SK-N-SH (cell line): ENCODE data around the gene B3GALT4. TPM values are rescaled to one million over a fixed set of nuclear protein-coding genes. Genes with fewer than 3 reads are reported as not detected.

Experiments
- CTCF ChIA-PET: fragments of 300-600, 350-600 bp; formaldehyde crosslinking; extraction: SDS; loops from one replicate; lab custom pipeline; 2021; lab: Yijun Ruan, JAX
- POLR2A ChIA-PET: fragments of 350-600 bp; sonication (Branson Sonifier 250); formaldehyde crosslinking; extraction: SDS; loops from one replicate; lab custom pipeline; 2020; ENCODE audit warnings: antibody characterized with exemption, inconsistent platforms; lab: Yijun Ruan, JAX
- DNase-seq: peaks from one replicate; pipeline ENCODE4 v3.0.0; 2012
- H2AFZ ChIP-seq: fragments of 200-600 bp; sonication (generic); 2 replicates; pipeline ENCODE4 v1.8.1; 2016; ENCODE audit warnings: antibody characterized with exemption, mild to moderate bottlenecking, low read depth
- H3F3A ChIP-seq: fragments of 200-600 bp; sonication (generic); replicated peaks from 2 replicates; pipeline ENCODE3; 2016; ENCODE audit warnings: antibody characterized with exemption, mild to moderate bottlenecking; ENCODE audit not compliant: insufficient read depth
- H3K27ac ChIP-seq, 2 experiments: fragments of 200-500 bp in 1 of 2; fragments of 200-600 bp in 1 of 2; sonication (Bioruptor generic) in 1 of 2; sonication (generic), shearing (Covaris generic) in 1 of 2; 2 replicates each; pipeline versions ENCODE4 v1.5.1 to v1.6.1; 2014 to 2016; ENCODE audit warnings: low read depth in 2 of 2, inconsistent platforms in 1 of 2, low read length in 1 of 2, mild to moderate bottlenecking in 1 of 2, mixed read lengths in 1 of 2
- H3K27me3 ChIP-seq: fragments of 200-600 bp; sonication (generic), shearing (Covaris generic); 2 replicates; pipeline ENCODE4 v1.6.1; 2016; ENCODE audit warnings: mixed run types; ENCODE audit not compliant: insufficient read depth
- H3K36me3 ChIP-seq, 2 experiments: fragments of 200-500 bp in 1 of 2; fragments of 200-600 bp in 1 of 2; sonication (Bioruptor generic) in 1 of 2; sonication (generic) in 1 of 2; replicated peaks in 1 of 2; 2 replicates each; pipeline versions ENCODE3 to v1.5.1; 2014 to 2016; ENCODE audit warnings: low read length in 1 of 2, mild to moderate bottlenecking in 1 of 2; ENCODE audit not compliant: insufficient read depth in 2 of 2, control insufficient read depth in 1 of 2
- H3K4me1 ChIP-seq, 2 experiments: fragments of 200-500 bp in 1 of 2; fragments of 200-600 bp in 1 of 2; sonication (Bioruptor generic) in 1 of 2; sonication (generic), shearing (Covaris generic) in 1 of 2; 2 replicates each; pipeline versions ENCODE4 v1.5.1 to v1.6.1; 2014 to 2016; ENCODE audit warnings: low read depth in 1 of 2, low read length in 1 of 2, mixed run types in 1 of 2; ENCODE audit not compliant: insufficient read depth in 2 of 2, control insufficient read depth in 1 of 2
- H3K4me2 ChIP-seq: fragments of 200-600 bp; sonication (generic), shearing (Covaris generic); 2 replicates; pipeline ENCODE4 v1.6.1; 2017; ENCODE audit warnings: mixed run types
- H3K4me3 ChIP-seq, 2 experiments: fragments of 200-500 bp in 1 of 2; fragments of 200-600 bp in 1 of 2; sonication (Bioruptor generic) in 1 of 2; sonication (generic), shearing (Covaris generic) in 1 of 2; 2 replicates each; pipeline versions ENCODE4 v1.5.1 to v1.8.1; 2014 to 2016; ENCODE audit warnings: low read depth in 2 of 2, inconsistent platforms in 1 of 2, low read length in 1 of 2, mild to moderate bottlenecking in 1 of 2, mixed read lengths in 1 of 2, moderate library complexity in 1 of 2
- H3K79me2 ChIP-seq: fragments of 200-600 bp; sonication (generic); 2 replicates; pipeline ENCODE4 v1.8.1; 2017; ENCODE audit warnings: mild to moderate bottlenecking; ENCODE audit not compliant: insufficient read depth
- H3K9ac ChIP-seq: fragments of 200-600 bp; sonication (generic); 2 replicates; pipeline ENCODE4 v1.6.1; 2017; ENCODE audit warnings: mixed run types
- H3K9me2 ChIP-seq: fragments of 200-600 bp; sonication (generic); 2 replicates; pipeline ENCODE4 v1.6.1; 2017; ENCODE audit warnings: mixed run types
- H3K9me3 ChIP-seq: fragments of 200-600 bp; sonication (generic); 2 replicates; pipeline ENCODE4 v1.6.1; 2017; ENCODE audit warnings: mixed run types, mild to moderate bottlenecking, moderate library complexity
- H4K20me1 ChIP-seq: fragments of 200-600 bp; sonication (generic); 2 replicates; pipeline ENCODE4 v1.6.1; 2017; ENCODE audit warnings: mild to moderate bottlenecking, mixed run types; ENCODE audit not compliant: insufficient read depth
- CHD2 ChIP-seq: fragments of 150-350 bp; IDR thresholded peaks from 2 replicates; pipeline ENCODE4 v1.6.1; 2018; ENCODE audit warnings: low read length; ENCODE audit not compliant: partially characterized antibody
- ELF1 ChIP-seq: IDR thresholded peaks from 2 replicates; pipeline ENCODE4 v1.4.0; 2012
- EZH2phosphoT487 ChIP-seq: fragments of 200-600 bp; sonication (generic); IDR thresholded peaks from 2 replicates; pipeline ENCODE4 v1.6.1; 2017; ENCODE audit warnings: low read depth, mixed run types, mild to moderate bottlenecking, antibody characterized with exemption, moderate library complexity, borderline replicate concordance
- MXI1 ChIP-seq: IDR thresholded peaks from 2 replicates; pipeline ENCODE4 v1.6.1; 2012; ENCODE audit warnings: mild to moderate bottlenecking, low read depth, low read length, improper control_type of control experiment
- NFIC ChIP-seq: IDR thresholded peaks from 2 replicates; pipeline ENCODE4 v1.4.0; 2012; ENCODE audit warnings: borderline replicate concordance
- RCOR1 ChIP-seq: fragments of 150-350 bp; IDR thresholded peaks from 2 replicates; pipeline ENCODE4 v1.6.1; 2017; ENCODE audit warnings: antibody characterized with exemption, low read length
- RFX5 ChIP-seq: IDR thresholded peaks from 2 replicates; pipeline ENCODE4 v1.6.1; 2012; ENCODE audit warnings: mild to moderate bottlenecking, improper control_type of control experiment, low read length
- RXRA ChIP-seq: IDR thresholded peaks from 2 replicates; pipeline ENCODE4 v1.4.0; 2012; ENCODE audit warnings: low read depth, mild to moderate bottlenecking, borderline replicate concordance
- SMC3 ChIP-seq: IDR thresholded peaks from 2 replicates; pipeline ENCODE4 v1.6.1; 2012; ENCODE audit warnings: low read depth, low read length, improper control_type of control experiment
- TAF1 ChIP-seq: IDR thresholded peaks from 2 replicates; pipeline ENCODE4 v1.6.1; 2012; ENCODE audit warnings: low read depth, mild to moderate bottlenecking, low read length, moderate library complexity, borderline replicate concordance
- ZBTB33 ChIP-seq: IDR thresholded peaks from 2 replicates; pipeline ENCODE4 v1.4.0; 2012; ENCODE audit warnings: low read depth, borderline replicate concordance
- WGBS: methylation state at CpG from one replicate; pipeline ENCODE4 v1.1.6; 2017; ENCODE audit warnings: low lambda C conversion rate; 5-methylcytosine and 5-hydroxymethylcytosine counted together
- polyA plus RNA-seq, 3 experiments: library from polyadenylated mRNA; depleted of rRNA; stranded (reverse); fragments of >200 nt; gene quantifications; 2 replicates each; pipeline ENCODE4 v1.2.3, GENCODE V29; 2012

Gene B3GALT4
- polyA plus RNA-seq, 1 of the 3 experiments (the other 2 are of a cell fraction): 0.56 TPM

GRCh38 chr6:33264015-33264414, 12.9 kb upstream of the B3GALT4 start:
- CTCF ChIA-PET: interaction anchor here (1.1 to 2.6 kb wide), 2 partner anchors 8 to 15 kb away, joined by 5 to 18 read pairs; partner anchors contain the start of genes RPS18 and VPS52
- H3K9me2 ChIP-seq: no peaks in the 10 kb centered on the region
- TF ChIP-seq ZBTB33: no peak
- no peak for TF ChIP-seq RFX5
- TF ChIP-seq RXRA: no peak
- no peak for TF ChIP-seq NFIC
- TF ChIP-seq ELF1: no peak
- TF ChIP-seq, all 33 proteins: peak for 0
- Histone ChIP-seq H3K4me1 (no peaks in the 10 kb centered on the region; a peak in 1 of 4 replicates), H4K20me1 (no peaks in the 10 kb centered on the region), H3K27me3 (no peaks in the 10 kb centered on the region), H3K9me3 (no peaks in the 10 kb centered on the region), H3K79me2 (peaks cover 6% of the 10 kb centered on the region; the same call in 1 of the 2 replicates), H3K36me3 (peaks cover 44 to 48% of the 10 kb centered on the region in 2 experiments), H3K9ac (no peak overlapping the region), H3K4me3 (no peak overlapping the region), H3F3A (no peaks in the 10 kb centered on the region), H2AFZ (no peak overlapping the region), H3K27ac (no peak overlapping the region), H3K4me2 (no peak overlapping the region)
- POLR2A ChIA-PET: no interaction called here
- no peak for DNase-seq
- WGBS: 98% methylated on average over 7 of the region's 7 CpGs

- no peaks in the 10 kb centered on the region for H3K9me2 ChIP-seq
- H3K79me2 ChIP-seq: peaks cover 63% of the 10 kb centered on the region
- H2AFZ ChIP-seq: peak overlapping the region; percentile 86
- CTCF ChIA-PET: interaction anchor here (1.0 to 3.5 kb wide), 7 partner anchors 8 to 283 kb away, joined by 3 to 18 read pairs (median 4); partner anchors contain the start of genes RGL2 and ZBTB22
- no peaks in the 10 kb centered on the region for H3K27me3 ChIP-seq
- POLR2A ChIA-PET: interaction anchor here (1.6 to 2.2 kb wide), 8 partner anchors 9 to 300 kb away, joined by 3 to 19 read pairs (median 10); partner anchors contain the start of genes PFDN6, RGL2, RING1 and WDR46
- H3K9ac ChIP-seq: peak overlapping the region; percentile 76
- peaks cover 39% of the 10 kb centered on the region for H3F3A ChIP-seq
- DNase-seq: no peak
- H3K9me3 ChIP-seq: no peaks in the 10 kb centered on the region
- TF ChIP-seq TAF1 (no peak), RCOR1 (0 out of 2 replicates have a peak, but pooled peaks have one; percentile 38), SMC3 (no peak), EZH2phosphoT487 (no peak), CHD2 (peak; percentile 19), MXI1 (peak; percentile 35; the same call in 1 of the 2 replicates)
- H3K27ac ChIP-seq: peak overlapping the region; percentile 88 to 99
- H3K36me3 ChIP-seq: peaks cover 63 to 65% of the 10 kb centered on the region in 2 experiments
- 0% methylated on average over 4 of the region's 7 CpGs for WGBS
- H4K20me1 ChIP-seq: peaks cover 38% of the 10 kb centered on the region
- H3K4me2 ChIP-seq: peak overlapping the region; percentile 94
- peaks cover 25 to 35% of the 10 kb centered on the region in 2 experiments; a peak in 3 of 4 replicates for H3K4me1 ChIP-seq
- peak overlapping the region; percentile 76 to 91 for H3K4me3 ChIP-seq
These were observed 5.8 kb upstream of the B3GALT4 start for GRCh38 chr6:33271117-33271467.
